Natural killer cell (primary cell): ENCODE results near the gene CEBPG. TPM values are rescaled to one million over a fixed set of nuclear protein-coding genes. Genes with fewer than 3 reads are reported as not detected.
A peak's percentile ranks its signal among the peaks of the same experiment; 100 is the strongest.

ENCODE experiments used
- ATAC-seq, 3 donors: fragments of 150-1000 bp in 2 of 3; fragments of 200-7000 bp in 1 of 3; cut with Tn5 transposase; 1 replicate in 1 of 3; 2 replicates in 2 of 3; pipeline ENCODE4 v1.10.0; 2021; ENCODE audit warnings: mild to moderate bottlenecking in 2 of 3, moderate library complexity in 2 of 3
- DNase-seq, 2 donors: peaks; one replicate each; pipeline versions ENCODE4 v3.0.0 to v3.0.0-alpha.2; 2013 to 2021; ENCODE audit warnings: mixed read lengths in 1 of 2
- H3K27ac ChIP-seq: one replicate; pipeline ENCODE4 v1.5.1; 2013; ENCODE audit warnings: mild to moderate bottlenecking, low read length
- H3K27me3 ChIP-seq: one replicate; pipeline ENCODE4 v1.6.1; 2013; ENCODE audit warnings: low read length; ENCODE audit not compliant: control insufficient read depth, insufficient read depth
- H3K36me3 ChIP-seq: one replicate; pipeline ENCODE4 v1.6.1; 2013; ENCODE audit warnings: low read length; ENCODE audit not compliant: control insufficient read depth, insufficient read depth
- H3K4me1 ChIP-seq: one replicate; pipeline ENCODE4 v1.6.1; 2013; ENCODE audit warnings: low read length; ENCODE audit not compliant: control insufficient read depth, insufficient read depth
- H3K4me3 ChIP-seq: one replicate; pipeline ENCODE4 v1.5.1; 2013; ENCODE audit warnings: low read length
- H3K9me3 ChIP-seq: one replicate; pipeline ENCODE4 v1.6.1; 2013; ENCODE audit warnings: low read length; ENCODE audit not compliant: control insufficient read depth, insufficient read depth
- H3K27ac Mint-ChIP-seq, 2 donors: one replicate each; pipeline ENCODE4 v1.8.0; 2022; ENCODE audit warnings: mild to moderate bottlenecking in 2 of 2, mixed read lengths in 2 of 2, moderate library complexity in 1 of 2
- H3K27me3 Mint-ChIP-seq, 2 donors: one replicate each; pipeline ENCODE4 v1.8.0; 2022; ENCODE audit warnings: low read depth in 2 of 2, mixed read lengths in 2 of 2
- H3K36me3 Mint-ChIP-seq: one replicate; pipeline ENCODE4 v1.8.0; 2022; ENCODE audit warnings: mixed read lengths
- H3K4me1 Mint-ChIP-seq, 2 donors: one replicate each; pipeline ENCODE4 v1.8.0; 2022; ENCODE audit warnings: mixed read lengths in 2 of 2
- H3K4me3 Mint-ChIP-seq: one replicate; pipeline ENCODE4 v1.8.0; 2022; ENCODE audit warnings: mild to moderate bottlenecking, moderate library complexity, mixed read lengths
- H3K9me3 Mint-ChIP-seq, 2 donors: one replicate each; pipeline ENCODE4 v1.8.0; 2022; ENCODE audit warnings: mixed read lengths in 2 of 2
- WGBS: methylation state at CpG from one replicate; pipeline ENCODE4 v1.1.7; 2013; ENCODE audit warnings: missing lambda C conversion rate; ENCODE audit not compliant: insufficient coverage; 5-methylcytosine and 5-hydroxymethylcytosine counted together
- intact Hi-C: fragments of 100-400 bp; cut with micrococcal nuclease; formaldehyde crosslinking; loops from one replicate; pipeline ENCODE4 v1.14.2; 2022
- total RNA-seq, 4 donors: library from RNA; stranded (reverse); fragments of 120-200 nt in 1 of 4; gene quantifications; one replicate each; pipeline versions ENCODE4 v1.2.3 to v1.2.4, GENCODE V29; 2013 to 2022
- TF ChIP-seq, protein P1 (sequence below): fragments of 200-600 bp; IDR thresholded peaks from one replicate; pipeline ENCODE4 v1.8.0; 2022; ENCODE audit warnings: antibody characterized with exemption

The CEBPG gene
- total RNA-seq, 3 donors from 2014 or later (not counting 1 experiment from before 2014, with no cell fraction given) = 22.3 to 28.1 (median 23.9) TPM

DNA sequence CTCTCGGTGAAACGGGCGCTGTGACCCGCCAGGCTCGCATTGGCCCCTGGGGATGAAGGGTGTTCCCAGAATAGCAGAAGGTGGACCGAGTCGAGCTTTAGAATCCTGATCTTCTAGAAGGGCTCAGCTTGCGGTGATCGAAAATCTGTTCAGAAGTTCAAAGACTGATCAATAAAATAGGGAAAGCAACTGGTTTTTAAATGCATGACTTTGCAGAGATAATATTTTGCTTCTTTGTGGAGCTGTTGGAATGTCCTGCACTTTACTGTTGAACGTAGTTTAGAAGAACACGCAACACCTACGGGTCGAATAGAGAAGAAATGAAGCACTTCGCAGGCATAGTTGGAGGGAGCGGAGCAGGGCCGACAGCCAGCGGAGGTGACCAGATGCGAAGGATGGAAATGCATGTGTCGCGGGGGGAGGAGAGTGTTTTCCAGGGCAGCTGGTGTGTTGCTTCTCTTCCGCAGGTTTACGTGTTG is 766 bp downstream of the CEBPG start:
- Mint-ChIP-seq H3K4me3 (peak overlapping the region; percentile 88), H3K27me3 (no peaks in the 10 kb centered on the region), H3K27ac (peak overlapping the region; percentile 80 to 97), H3K9me3 (no peaks in the 10 kb centered on the region), H3K36me3 (no peaks in the 10 kb centered on the region), H3K4me1 (peaks cover 48 to 52% of the 10 kb centered on the region in 2 donors)
- H3K9me3 ChIP-seq = no peaks in the 10 kb centered on the region
- DNase-seq (peak in 1 of 2 donors; percentile 41), ATAC-seq (no peak)
- TF ChIP-seq, protein P1, sequence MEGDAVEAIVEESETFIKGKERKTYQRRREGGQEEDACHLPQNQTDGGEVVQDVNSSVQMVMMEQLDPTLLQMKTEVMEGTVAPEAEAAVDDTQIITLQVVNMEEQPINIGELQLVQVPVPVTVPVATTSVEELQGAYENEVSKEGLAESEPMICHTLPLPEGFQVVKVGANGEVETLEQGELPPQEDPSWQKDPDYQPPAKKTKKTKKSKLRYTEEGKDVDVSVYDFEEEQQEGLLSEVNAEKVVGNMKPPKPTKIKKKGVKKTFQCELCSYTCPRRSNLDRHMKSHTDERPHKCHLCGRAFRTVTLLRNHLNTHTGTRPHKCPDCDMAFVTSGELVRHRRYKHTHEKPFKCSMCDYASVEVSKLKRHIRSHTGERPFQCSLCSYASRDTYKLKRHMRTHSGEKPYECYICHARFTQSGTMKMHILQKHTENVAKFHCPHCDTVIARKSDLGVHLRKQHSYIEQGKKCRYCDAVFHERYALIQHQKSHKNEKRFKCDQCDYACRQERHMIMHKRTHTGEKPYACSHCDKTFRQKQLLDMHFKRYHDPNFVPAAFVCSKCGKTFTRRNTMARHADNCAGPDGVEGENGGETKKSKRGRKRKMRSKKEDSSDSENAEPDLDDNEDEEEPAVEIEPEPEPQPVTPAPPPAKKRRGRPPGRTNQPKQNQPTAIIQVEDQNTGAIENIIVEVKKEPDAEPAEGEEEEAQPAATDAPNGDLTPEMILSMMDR = no peak
- peaks cover 25% of the 10 kb centered on the region for H3K4me1 ChIP-seq
- H3K27me3 ChIP-seq = no peaks in the 10 kb centered on the region
- H3K36me3 ChIP-seq = peaks cover 3% of the 10 kb centered on the region
- intact Hi-C loops = loop anchor here (2.0 kb wide), 1 partner anchor 71 kb away; the partner anchor contains the start of gene CEBPA
- H3K27ac ChIP-seq = peak overlapping the region; percentile 69
- 1% methylated on average over 22 of the region's 22 CpGs for WGBS
- H3K4me3 ChIP-seq = peak overlapping the region; percentile 59

DNA sequence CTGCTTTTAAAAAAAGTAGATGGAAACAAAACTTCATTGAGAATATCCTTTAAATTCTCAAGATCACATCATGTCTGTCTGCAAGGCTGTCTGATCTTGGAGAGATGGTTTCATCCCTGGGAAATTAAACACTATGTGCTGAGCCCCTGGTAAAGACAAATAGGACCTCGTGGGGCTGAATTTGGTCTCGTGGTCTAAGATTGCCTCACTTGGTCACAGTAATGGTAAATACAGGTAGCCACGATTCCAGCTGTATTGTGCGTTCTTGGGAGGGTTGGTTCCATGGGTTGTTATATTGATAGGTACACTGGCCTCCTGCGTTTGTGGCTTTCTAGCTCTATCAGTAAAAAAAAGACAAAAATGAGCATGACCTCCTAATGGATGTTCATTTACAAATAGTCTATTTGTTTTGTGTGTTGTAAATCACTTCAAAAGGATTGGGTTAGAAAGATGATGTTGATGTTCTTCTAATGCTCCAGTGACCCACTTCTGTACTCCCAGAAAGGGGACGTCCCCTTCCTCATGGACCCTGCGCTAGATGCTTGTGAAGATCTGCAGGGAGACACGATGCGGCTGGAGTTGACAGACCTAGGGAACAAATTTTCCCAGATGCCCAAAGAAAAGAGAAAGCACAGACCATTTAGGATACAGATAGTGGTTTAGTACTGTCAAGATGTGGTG is 1.8 kb downstream of the CEBPG start:
- Histone ChIP-seq H3K36me3 (peaks cover 8% of the 10 kb centered on the region), H3K27ac (no peak overlapping the region), H3K27me3 (no peaks in the 10 kb centered on the region), H3K4me1 (peaks cover 25% of the 10 kb centered on the region), H3K9me3 (no peaks in the 10 kb centered on the region), H3K4me3 (no peak overlapping the region)
- intact Hi-C loops = loop anchor here (2.0 kb wide), 1 partner anchor 72 kb away; the partner anchor contains the start of gene CEBPA
- Mint-ChIP-seq H3K36me3 (no peaks in the 10 kb centered on the region), H3K27ac (peak overlapping the region; percentile 80 to 97), H3K4me3 (peak overlapping the region; percentile 88), H3K27me3 (no peaks in the 10 kb centered on the region), H3K4me1 (peaks cover 49 to 52% of the 10 kb centered on the region in 2 donors), H3K9me3 (no peaks in the 10 kb centered on the region)
- TF ChIP-seq, protein P1 = no peak
- 80% methylated on average over 9 of the region's 9 CpGs for WGBS
- no peak for ATAC-seq
- DNase-seq = no peak

DNA sequence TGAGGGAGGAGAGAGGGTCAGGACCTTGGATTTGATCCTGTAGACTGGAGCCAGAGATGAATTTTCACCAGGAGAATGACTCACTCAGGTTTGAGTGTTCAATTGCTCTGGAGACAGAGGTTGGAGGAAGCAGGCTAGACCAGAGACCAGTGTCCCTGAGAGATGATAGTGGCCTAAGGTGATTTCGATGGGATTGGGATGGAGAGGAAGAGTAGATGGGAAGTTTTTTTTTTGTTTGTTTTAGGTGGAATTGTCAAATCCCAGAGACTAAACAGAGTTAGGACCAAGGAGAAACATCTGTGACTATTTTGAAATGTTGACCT is 2.3 kb downstream of the CEBPG start:
- Histone ChIP-seq H3K27ac (no peak overlapping the region), H3K27me3 (no peaks in the 10 kb centered on the region), H3K4me3 (no peak overlapping the region), H3K36me3 (peaks cover 8% of the 10 kb centered on the region), H3K9me3 (no peaks in the 10 kb centered on the region), H3K4me1 (peaks cover 25% of the 10 kb centered on the region)
- H3K27ac Mint-ChIP-seq = peak overlapping the region; percentile 80 to 97
- H3K36me3 Mint-ChIP-seq = no peaks in the 10 kb centered on the region
- no peak for ATAC-seq
- no peak for DNase-seq
- 95% methylated on average over 1 of the region's 1 CpG for WGBS
- TF ChIP-seq, protein P1 = no peak
- no peaks in the 10 kb centered on the region for H3K27me3 Mint-ChIP-seq
- peaks cover 50 to 52% of the 10 kb centered on the region in 2 donors for H3K4me1 Mint-ChIP-seq
- H3K9me3 Mint-ChIP-seq = no peaks in the 10 kb centered on the region
- intact Hi-C loops = loop anchor here (2.0 kb wide), 1 partner anchor 73 kb away; the partner anchor contains the start of gene CEBPA
- H3K4me3 Mint-ChIP-seq = peak overlapping the region; percentile 88
